Measurements from ENCODE around the gene PRPF39.
"Not testable (repeated sequence)": the region's sequence is repeated elsewhere in the genome, so short reads cannot be mapped to it uniquely, and the experiment has no call there.

PRPF39 gene

GRCh38 chr14:45083976-45084722, at the start of gene PRPF39:
Gene PRPF39 (plus strand): TSS chr14:45084116. CDS start chr14:45095240, 11,124 bp downstream.
- in situ Hi-C loops (cut with MboI; ENCODE audit: low sequenced_read_pairs), result no loop called here

DNA sequence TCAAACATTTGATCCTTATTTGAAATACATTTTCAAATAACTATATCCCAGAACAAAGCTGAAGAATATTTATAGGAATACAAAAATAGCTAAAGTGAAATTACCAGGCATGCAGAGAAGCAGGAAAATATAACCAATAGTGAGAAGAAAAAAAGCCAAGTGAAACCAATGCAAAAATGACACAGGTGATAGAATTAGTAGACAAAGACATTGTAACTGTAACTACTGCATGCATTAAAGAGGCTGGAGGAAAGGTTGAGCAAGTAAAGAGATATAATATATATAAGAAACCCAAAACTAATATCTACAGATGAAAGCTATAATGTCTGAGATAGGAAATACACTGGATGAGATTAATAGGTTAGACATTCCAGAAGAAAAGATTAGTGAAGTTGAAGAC, 49.2 kb upstream of the PRPF39 start:
- in situ Hi-C loops (cut with MboI; ENCODE audit: low sequenced_read_pairs), result no loop called here

DNA sequence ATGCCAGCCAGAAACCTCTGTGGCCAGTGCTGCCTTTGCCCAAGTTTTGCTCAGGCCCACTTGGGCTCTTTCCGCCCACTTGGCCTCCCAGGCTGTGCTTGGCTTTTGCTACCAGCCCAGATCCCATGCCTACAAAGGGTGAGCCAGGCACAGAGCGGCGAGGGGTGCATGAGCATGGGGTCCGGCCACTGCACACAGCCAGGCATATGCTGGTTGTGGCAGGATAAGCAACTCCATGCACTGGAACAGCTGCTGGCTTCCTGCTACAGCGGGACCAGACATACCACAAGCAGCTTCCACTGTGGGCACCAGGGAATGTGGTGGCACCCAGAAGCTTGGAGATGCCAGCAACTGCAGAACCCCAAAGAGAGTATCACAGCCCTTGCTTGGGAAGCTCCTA, 45.7 kb upstream of the PRPF39 start:
- in situ Hi-C loops (cut with MboI; ENCODE audit: low sequenced_read_pairs), result no loop called here

GRCh38 chr14:45038865-45039264, 45.1 kb upstream of the PRPF39 start:
- in situ Hi-C loops (cut with MboI; ENCODE audit: low sequenced_read_pairs), result no loop called here

DNA sequence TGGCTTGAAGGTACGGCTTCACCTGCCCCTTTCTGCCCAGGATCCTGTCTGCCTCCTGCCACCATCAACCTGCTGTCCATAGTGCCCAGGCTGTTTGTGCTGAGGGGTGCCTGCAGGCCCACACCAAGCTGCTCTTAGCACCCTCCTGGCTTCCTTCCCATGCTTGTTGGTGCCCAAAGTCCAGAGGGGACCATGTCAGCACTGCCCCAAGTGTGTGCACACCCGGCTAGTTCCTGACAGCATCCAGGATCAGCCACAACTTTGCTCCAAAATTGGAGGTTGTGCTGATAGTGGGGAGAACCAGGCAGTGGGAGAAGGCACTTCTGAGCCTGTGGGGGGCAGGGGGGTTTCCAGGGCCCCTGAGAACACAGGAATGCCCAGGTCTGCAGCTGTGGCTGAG, 44.5 kb upstream of the PRPF39 start:
- in situ Hi-C loops (cut with MboI; ENCODE audit: low sequenced_read_pairs), result no loop called here

GRCh38 chr14:45041641-45042040, 42.3 kb upstream of the PRPF39 start:
- in situ Hi-C loops (cut with MboI; ENCODE audit: low sequenced_read_pairs), result no loop called here

- in situ Hi-C loops (cut with MboI; ENCODE audit: low sequenced_read_pairs), result no loop called here
Measured at GRCh38 chr14:45044638-45045037, 39.3 kb upstream of the PRPF39 start.

DNA sequence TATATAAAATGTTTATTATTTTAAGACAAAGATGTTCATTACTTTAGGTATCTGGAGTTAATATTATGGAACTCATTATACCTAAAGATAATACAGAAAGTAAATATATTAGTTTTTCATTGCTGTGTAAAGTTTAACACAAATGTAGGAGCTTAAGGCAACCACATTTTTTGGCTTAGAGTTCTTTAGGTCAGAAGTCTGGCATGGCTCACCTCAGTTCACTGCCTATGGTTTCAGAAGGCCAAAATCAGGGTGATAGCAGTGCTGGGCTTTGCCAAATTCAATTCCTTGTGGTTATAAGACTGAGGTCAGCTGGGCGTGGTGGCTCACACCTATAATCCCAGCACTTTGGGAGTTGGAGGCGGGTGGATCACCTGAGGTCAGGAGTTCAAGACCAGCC, 35.5 kb upstream of the PRPF39 start:
- in situ Hi-C loops (cut with MboI; ENCODE audit: low sequenced_read_pairs), result no loop called here

- in situ Hi-C loops (cut with MboI; ENCODE audit: low sequenced_read_pairs), result no loop called here
Measured at GRCh38 chr14:45051180-45051579, 32.7 kb upstream of the PRPF39 start.

DNA sequence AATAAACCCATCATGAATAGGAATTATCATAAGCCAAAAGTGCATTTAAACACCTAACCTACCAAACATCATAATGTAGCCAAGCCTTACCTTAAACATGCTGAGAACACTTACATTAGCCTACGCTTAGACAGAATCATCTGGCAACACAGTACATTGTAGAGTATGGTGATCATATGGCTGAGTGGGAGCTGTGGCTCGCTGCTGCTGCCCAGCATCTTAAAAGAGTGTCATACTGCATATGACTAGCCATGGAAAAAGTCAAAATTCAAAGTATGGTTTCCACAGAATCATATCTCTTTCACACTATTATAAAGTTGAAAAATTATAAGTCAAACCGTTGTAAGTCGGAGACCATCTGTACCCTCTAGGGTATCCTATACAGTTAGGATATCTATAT, 32.0 kb upstream of the PRPF39 start:
- in situ Hi-C loops (cut with MboI; ENCODE audit: low sequenced_read_pairs), result no loop called here

DNA sequence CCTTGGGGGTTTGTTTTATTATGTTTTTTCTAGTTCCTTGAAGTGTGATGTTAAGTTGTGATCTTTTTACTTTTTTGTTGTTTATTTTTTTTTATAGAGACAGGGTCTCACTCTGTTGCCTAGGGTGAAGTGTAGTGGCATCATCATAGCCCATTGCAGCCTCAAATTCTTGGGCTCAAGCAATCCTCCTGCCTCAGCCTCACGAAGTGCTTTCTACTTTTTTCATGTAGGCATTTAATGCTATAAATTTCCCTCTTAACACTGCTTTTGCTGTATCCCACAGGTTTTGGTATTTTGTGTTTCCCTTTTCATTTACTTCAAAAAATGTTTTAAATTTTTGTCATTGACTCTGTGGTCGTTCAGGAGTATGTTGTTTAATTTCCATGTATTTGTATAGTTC, 26.6 kb upstream of the PRPF39 start:
- in situ Hi-C loops (cut with MboI; ENCODE audit: low sequenced_read_pairs), result no loop called here

GRCh38 chr14:45057881-45058364, 26.0 kb upstream of the PRPF39 start:
- in situ Hi-C loops (cut with MboI; ENCODE audit: low sequenced_read_pairs), result no loop called here

- in situ Hi-C loops (cut with MboI; ENCODE audit: low sequenced_read_pairs), result no loop called here
Measured at GRCh38 chr14:45060551-45060950, 23.4 kb upstream of the PRPF39 start.

DNA sequence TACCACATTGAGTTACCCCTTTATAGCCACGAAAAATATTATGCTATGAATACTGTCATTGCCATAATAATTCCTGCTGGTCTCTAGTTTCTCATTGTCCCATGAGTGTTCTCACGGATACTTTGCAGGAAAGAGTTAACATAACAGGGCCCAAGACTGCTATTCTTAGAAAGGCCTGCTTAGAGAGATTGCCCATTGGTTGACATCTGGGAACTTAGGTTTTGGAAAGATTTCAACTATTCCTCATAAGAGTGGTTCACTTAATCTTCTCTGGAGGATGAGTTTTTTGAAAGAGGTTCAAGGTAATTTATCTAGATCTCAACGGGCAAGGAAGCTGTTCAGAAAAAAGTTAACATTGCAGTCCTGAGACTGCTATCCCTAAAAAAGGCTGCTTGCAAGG, 18.4 kb upstream of the PRPF39 start:
- in situ Hi-C loops (cut with MboI; ENCODE audit: low sequenced_read_pairs), result no loop called here

DNA sequence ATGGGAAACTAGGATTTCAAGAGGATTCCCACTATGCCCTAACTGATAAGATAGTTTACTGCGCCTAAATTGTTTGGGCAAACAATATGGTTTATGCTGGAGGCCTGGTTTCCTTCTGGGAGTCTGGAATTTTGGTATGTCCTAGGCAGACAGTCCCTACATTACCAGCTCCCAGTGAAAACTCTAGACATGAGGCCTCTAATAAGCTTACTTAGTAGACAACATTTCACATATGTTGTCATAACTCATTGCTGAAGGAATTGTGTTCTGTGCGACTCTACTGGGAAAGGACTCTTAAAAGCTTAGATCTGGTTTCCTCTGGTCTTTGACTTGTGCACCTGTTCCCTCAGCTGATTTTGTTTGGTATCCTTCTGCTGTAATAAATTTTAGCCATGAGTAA, 18.0 kb upstream of the PRPF39 start:
- in situ Hi-C loops (cut with MboI; ENCODE audit: low sequenced_read_pairs), result no loop called here

DNA sequence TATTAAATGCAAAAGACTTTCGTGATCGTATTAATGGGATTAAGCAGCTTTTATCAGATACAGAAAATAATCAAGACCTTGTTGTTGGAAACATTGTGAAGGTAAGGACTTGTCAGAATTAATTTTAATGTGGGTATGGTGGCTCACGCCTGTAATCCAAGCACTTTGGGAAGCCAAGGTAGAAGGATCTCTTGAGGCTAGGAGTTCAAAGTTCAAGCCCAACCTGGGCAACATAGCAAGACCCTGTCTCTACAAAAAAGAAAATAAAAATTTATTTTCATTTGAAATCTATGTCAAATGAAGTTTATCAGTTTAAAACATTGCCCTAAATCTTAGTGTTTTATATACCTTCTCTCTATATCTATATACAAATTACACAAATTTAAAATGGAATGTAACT, 17.2 kb upstream of the PRPF39 start:
- in situ Hi-C loops (cut with MboI; ENCODE audit: low sequenced_read_pairs), result no loop called here

GRCh38 chr14:45068396-45068795, 15.5 kb upstream of the PRPF39 start:
- in situ Hi-C loops (cut with MboI; ENCODE audit: low sequenced_read_pairs), result no loop called here

GRCh38 chr14:45070215-45070614, 13.7 kb upstream of the PRPF39 start:
- in situ Hi-C loops (cut with MboI; ENCODE audit: low sequenced_read_pairs), result no loop called here

DNA sequence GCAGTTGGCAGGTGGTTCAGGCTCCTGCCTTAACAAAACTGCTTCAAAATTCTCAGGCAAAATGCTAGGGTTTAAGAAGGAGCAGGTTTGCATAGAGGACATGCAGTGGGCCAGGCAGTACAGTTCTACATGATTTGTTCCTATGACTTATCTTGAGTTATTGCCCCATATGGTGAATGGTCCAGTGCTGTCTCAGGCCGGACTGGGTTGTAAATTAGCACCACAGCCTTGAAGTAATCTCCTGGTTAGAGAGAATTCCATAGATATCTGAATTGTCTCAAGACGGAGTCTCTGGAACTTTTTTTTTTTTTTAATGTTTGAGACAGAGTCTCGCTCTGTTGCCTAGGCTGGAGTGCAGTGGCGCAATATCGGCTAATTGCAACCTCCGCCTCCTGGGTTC, 11.8 kb upstream of the PRPF39 start:
- in situ Hi-C loops (cut with MboI; ENCODE audit: low sequenced_read_pairs), result no loop called here

DNA sequence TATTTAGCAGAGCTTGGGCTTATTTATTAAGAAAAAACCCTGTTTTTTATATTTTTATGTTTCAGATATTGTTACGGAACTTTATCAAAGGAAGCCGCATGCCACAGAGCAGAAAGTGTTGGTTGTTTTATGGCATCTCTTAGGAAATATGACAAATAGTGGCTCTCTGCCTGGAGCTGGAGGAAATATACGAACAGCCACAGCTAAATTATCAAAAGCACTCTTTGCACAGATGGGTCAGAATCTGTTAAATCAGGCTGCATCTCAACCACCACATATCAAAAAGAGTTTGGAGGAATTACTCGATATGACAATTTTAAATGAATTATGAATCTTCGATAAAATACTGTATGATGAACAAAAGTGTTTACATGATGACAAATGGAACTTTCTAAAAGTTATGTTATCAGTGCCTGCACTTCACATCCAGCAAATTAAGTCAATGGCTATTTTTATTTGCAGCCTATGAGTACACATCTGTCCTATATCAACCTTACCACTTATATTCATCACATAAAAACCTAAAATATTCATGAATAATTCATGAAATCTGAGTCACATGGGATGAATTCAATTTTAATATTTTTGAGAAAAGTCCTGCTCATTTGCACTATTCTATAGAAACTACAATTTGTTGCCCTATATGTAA, 10.6 kb upstream of the PRPF39 start:
- in situ Hi-C loops (cut with MboI; ENCODE audit: low sequenced_read_pairs), result no loop called here

DNA sequence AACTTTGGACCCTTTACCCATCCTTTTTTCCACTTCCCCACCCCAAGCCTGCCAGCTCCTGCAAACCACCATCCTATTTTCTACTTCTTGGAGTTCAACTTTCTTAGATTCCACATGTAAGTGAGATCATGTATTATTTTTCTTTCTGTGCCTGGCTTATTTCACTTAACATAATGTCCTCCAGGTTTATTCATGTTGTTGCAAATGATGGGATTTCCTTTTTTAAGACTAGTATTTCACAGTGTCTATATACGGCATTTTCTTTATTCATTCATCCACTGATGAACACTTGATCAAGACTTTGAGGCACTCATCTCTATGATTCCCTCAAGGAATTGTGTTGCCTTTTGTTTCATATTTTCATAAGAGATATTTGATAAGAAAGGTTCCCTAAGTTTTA, 5.6 kb upstream of the PRPF39 start:
- in situ Hi-C loops (cut with MboI; ENCODE audit: low sequenced_read_pairs), result no loop called here

GRCh38 chr14:45080416-45080968, 3.4 kb upstream of the PRPF39 start:
- in situ Hi-C loops (cut with MboI; ENCODE audit: low sequenced_read_pairs), result not testable (repeated sequence)

All from hTERT RPE-1 (cell line).